Putamen (tissue), 1 donor: Measurements from ENCODE around the gene NCOR2.

ENCODE experiments used
- DNase-seq: peaks from one replicate; pipeline ENCODE4 v3.0.0-alpha.2; 2016; ENCODE audit warnings: low spot score

The NCOR2 gene

DNA sequence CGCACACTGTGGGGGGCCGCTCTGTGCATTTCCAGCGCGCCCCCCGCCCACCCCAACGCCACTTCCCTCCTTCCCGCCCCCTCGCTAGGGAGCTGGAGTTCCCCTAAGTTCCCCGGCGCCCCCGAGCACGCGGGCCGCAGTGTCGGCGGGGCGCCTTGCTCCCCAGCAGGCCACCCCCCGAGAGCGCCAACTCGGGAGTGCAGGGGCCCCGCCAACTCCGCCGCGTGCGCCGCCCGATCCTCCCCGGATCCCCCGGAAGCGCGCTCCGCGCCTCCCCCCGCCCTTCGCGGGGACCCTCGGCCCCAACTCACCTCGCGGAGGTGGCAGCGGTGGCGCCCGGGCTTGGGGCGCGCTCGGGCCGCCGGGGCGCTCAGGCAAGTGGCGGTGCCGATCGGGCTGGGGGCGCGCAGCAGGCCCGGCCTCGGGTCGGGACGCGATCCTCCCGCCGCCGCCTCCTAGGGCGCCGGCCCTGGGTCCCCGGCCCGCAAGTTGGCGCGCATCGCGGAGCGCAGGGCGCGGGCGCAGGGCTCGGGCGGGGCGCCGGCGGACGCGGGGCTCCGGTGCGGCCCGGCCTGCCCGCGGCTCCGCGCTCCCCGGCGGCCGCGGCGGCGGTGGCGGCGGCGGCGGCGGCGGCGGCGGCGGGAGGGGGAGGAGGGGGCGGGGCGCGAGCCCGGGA lies at the start of gene NCOR2:
NCOR2 (minus strand) TSS at position 616 of the 676 bp plus-strand sequence. CDS start 72,361 bp downstream, outside the sequence.
- DNase-seq = no peak

DNA sequence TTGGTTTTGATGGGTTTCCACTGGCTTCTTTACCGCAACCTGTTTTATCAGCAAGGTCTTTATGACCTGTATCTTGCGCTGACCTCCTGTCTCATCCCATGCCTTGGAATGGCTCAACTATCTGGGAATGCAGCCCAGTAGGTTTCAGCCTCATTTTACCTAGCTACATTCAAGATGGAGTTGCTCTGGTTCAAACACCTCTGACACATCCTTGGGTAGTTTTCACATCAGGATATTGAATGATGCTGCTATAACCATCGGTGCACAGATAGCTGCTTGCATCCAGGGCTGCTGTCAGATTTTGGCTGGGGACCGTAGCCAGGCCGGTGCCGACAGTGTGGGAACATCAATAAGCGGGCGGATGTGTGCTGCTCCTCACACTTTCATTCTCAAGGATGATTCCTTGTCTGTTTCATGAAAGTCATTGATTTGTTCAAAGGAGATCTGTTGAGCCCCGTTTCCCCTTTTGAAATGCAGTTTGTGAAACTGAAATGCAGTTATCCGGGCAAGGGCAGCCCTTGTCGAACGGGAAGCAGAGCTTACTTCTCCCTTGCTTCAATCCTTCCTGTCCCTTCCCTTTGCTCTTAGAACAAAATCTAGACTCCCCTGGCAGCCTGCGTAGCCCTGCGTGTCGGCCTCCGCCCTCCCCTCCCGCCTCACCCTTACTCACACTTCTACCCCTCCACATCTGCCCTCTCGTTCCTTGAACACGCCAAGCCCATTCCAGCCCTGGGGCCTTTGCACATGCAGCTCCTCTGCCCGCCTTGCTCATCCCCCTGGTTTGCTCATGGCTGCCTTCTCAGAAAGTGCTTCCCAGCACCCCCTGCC lies 49.2 kb upstream of the NCOR2 start:
- no peak for DNase-seq

DNA sequence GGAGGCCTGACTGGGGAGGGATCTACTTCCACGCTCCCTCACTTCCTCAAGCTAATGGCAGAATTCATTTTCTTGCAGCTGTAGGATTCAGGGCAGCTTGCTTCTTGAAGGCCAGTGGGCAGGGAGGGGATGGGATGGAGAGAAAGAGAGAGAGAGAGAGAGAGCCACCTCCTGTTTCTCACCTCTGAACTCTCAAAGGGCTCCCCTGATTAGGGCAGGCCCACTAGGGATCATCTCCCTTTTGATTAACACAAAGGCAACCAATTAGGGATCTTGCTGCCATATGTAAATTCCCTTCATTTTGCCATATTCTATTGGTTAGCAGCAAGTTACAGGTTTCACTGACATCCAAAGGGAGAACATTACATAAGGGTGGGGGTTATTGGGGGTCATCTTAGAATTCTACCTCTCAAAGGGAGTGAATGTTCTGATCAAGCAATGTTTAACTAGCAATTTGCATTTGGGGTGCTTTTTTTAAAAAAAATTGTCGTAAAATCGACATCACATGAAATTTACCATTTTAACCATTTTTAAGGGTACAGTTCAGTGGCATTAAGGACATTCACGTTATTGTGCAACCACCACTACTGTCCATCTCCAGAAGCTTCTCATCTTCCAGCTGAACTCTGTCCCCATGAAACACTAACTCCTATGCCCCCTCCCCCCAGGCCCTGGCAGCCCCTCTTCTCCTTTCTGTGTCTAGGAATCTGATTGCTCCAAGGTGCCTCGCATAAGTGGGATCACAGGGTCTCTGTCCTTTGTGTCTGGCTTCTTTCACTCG lies 47.3 kb upstream of the NCOR2 start:
- DNase-seq = no peak

DNA sequence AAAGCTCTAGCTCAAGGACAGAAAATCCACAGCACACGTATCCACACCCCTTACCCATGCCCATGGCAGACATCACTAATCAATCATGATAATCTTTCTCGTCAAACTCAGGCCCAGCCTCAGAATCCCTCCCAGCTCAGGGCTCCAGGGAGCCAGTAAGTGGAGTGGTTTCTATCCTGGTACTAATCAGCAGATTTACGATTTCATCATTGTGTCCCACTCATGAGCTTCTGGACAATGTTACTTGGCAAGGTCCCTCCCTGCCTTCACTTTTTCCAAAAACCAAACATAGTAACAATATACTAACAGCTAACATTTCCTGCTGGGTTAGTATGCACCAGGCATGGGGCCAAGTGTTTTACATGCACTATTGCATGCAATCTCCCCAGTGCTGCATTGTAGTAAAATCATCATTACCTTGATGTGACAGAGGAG lies 45.8 kb upstream of the NCOR2 start:
- DNase-seq = no peak

DNA sequence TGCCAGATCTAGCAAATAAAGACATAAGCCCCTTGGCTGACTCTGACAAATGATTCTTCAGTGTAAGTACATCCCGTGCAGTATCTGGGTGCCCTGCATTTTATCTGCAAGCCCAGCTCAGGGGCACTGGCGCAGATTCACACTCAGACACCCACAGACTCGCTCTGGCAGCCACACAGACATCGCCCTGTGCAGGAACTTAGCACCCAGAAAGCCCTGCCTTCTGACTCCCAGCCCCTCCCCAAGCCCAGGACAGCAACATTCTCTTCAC lies 44.9 kb upstream of the NCOR2 start:
- DNase-seq = no peak

DNA sequence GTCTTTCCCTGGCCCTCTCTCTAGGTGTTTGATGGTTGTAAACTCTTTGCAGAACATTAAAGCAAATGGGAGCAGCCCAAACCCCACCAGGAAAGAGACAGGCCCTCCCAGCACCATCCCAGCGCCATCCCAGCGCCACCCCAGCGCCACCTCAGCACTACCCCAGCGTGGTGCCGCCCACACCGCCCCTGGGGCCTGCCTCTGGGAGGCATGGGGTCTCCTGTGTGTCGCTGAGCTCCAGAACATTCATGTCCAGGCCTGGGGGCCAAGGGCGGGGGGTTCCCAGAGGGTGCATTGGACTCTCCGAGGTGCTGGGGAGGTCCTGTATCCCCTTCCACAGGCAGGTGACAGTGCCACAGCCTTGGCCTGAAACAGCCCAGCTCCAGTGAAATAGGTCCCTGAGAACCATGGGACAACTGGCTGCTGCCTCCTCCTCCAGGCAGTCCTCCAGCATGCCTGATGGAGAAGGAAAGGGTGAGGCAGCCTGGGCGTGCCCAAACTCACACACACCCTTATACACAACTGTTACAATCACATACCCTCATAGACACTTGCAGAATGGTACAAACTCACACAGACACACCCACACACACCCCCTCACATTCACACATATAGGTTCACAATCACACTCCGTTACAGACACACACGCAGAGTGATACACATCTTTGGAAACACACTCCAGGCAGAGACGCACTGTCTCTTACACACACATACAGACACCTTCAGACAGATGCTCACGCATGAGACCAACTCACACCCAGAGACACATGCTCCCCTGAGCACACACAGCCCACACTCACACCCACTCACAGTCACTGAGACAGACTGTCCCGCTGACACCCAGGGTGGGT lies 44.4 kb upstream of the NCOR2 start:
- no peak for DNase-seq

DNA sequence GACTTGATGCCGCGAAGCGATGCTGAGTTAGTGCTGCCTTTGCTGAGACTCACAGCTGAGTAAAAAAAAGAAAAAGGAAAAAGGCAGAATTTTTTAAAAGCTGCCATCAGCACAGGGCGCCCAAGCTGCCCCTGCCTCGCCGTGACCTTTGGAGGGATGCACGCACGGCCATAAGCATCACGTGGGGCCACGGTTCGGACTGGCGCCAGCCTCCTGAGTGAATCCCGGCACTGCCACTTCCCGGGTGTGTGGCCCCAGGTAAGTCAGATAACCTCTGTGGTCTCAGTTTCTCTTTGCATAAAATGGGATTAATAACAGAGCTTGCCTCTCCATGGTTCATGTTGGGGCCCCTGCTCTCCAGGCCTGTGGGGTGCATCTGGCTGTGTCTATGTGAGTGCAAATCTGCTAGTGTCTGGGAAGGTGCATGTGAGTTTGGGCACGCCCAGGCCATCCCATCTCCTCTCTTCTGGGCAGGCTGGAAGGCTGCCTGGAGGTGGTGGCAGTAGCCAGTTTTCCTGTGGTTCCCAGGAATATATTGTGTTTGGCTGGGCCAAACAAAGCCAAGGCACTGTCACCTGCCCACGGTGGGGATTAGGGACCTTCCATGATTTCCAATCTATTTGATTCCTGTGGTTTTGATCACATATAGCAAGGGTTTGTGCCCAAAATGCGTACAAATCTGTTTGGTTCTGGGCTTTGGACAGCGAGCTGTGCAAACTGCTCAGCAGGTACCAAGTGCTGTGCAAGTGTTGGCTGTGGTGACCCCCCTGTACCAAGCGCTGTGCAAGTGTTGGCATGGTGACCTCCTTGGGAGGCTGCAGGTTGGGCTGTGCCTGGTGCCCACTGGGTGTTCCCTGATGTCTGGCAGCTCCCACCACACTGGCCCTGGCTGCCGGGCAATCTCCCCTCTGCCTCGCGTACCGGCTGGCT lies 43.5 kb upstream of the NCOR2 start:
- no peak for DNase-seq

DNA sequence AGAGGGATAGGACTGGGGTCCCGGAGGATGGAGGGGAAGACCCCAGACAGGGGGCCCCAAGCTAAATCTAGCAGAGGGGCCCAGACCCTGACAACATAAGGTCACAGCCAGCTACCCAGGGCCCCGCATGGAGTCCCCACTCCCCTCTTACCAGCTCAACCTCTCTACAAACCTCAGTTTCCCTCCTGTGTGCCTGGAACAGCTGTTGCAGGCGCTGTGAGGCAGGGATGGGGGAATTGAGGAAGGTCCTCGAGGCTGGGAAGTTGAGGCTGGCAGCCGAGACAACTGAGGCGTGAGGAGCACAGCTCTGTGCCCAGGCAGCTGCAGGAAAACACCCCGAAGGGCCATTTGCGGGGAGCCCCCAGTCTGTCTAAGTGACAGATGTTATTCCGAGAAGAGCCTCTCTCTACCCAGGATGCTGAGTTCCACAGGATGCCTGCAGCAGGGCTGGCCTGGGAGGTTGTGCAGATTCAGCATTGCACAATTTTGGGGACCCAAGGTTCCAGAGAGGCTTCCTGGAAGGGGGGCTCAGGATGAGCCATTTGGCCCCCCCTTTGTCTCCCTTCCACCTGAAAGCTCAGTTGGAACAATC lies 42.7 kb upstream of the NCOR2 start:
- no peak for DNase-seq

DNA sequence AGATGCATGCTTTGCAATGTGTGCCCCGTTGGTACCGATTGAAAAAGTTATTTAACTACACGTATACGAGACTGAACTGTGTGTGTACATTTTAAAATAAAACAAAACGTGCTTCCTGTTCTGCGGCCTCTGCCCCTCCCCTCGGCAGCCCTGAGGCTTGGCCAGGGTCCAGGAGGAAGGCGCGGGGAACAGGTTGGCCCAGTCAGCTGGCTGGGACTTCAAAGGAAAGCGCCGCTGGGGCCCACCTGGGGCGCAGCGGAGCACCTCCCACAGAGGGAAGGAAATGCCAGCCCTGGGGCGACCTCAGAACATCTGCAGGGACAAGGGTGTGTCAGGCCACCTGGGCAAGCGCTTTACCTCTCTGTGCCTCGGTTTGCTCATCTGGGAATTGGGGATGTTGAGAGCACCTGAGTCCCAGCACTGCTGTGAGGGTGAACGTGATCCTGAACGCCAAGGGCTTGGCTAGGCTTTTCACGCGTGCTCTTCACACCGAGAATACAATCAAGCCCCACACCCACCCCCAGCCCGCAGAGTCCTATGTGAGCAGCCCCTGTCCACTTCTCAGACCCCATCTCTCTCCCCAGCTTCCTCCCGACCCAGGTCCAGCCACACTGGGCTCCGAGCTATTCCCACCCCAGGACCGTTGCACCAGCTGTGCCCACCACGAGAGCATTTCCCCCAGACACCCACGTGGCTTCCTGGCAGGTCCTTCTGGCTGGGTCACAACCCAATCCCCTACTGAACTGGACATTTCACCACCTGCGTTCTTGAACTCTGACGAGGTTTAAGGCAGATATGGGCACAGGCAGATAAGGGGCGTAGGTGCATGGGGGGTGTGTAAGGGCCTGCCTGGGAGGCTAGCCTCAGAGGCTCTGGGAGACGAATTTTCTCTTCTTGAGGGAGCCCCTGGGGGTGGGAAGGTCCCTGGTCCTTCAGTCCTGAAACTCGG lies 41.9 kb upstream of the NCOR2 start:
- DNase-seq = no peak

DNA sequence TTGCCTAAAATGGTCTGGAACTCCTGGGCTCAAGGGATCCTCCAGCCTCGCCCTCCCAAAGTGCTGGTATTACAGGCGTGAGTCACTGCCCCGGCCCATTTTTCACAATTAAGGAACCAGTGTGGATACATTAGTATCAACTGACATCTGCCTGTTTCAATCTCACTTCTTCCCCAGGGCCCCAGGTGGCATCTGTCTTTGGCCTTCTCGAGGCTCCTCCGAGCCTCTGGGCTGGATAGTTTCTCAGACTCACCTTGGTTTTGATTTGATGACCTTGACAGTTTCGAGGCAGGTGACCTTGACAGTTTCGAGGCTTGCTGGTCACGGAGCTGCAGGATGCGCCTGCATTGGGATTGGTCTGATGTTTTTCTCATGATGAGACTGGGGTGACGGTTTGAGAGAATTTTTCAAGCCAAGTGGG lies 41.0 kb upstream of the NCOR2 start:
- DNase-seq = no peak

DNA sequence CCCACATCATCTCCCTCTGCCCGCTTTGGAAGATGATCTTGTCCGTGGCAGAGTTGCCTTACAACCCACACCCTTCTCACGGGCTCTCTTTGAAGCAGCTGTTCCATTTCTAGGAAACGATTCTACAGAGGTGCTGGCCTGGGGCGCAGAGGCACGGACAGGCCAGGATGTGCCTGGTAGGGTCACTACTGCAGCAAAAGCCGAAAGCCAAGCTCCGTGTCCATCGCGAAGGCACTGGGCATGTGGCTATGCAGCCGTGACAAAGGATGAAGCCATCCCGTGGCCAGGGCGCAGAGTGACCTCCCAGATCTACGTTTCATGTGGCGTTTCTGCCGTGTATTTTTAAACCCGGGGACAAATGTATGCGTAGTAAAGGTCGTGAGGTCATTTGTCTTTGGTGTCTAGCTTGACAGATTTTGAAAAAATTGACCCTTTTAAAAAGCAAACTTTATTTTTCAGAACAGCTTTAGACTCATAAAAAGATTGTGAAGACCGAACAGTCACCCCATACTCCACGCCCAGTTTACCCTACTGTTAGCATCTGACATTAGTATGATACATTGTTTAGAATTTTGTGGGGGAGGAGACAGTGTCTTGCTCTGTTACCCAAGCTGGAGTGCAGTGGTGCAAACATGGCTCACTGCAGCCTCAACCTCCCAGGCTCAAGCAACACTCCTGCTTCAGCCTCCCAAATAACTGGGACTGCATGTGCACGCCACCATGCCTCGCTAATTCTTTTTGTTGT lies 40.4 kb upstream of the NCOR2 start:
- DNase-seq = no peak

DNA sequence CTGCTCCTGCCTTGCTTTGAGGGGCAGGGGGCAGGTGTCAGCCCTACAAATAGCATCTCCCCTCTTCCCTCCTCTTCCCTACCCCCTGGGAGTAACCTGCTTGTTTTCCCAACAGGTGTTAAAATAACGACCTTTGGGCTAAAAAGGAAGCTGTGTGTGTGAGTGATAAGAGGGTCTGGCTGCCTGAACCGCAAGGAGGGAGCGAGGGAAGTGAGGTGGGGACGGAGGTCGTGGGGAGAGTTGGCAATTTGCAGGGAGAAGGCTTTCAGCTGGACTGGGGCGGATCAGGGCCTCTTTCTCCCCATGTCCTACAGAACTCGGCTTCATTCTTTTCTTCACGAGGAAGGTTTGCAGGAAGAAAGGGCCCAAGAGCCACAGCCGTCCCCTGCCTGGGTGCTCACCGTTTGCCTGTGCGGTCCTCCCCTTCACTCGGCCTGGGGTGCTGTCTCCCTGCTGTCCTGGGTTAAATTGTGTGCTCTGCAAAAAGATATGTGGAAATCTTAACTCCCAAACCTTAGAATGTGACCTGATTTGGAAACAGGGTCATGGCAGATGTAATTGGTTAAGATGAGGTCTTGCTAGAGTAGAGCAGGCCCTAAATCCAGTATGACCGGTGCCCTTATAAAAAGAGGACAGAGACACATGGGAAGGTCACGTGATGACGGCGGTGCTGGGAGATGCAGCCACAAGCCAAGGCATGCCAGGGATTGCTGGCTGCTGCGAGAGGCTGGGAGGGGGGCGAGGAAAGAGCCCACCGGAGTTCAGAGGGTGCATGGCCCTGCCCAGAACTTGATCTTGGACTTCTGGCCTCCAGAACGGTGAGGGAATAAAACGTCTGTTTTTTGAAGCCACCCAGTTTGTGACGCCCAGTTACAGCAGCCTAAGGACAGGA lies 38.7 kb upstream of the NCOR2 start:
- DNase-seq = no peak

DNA sequence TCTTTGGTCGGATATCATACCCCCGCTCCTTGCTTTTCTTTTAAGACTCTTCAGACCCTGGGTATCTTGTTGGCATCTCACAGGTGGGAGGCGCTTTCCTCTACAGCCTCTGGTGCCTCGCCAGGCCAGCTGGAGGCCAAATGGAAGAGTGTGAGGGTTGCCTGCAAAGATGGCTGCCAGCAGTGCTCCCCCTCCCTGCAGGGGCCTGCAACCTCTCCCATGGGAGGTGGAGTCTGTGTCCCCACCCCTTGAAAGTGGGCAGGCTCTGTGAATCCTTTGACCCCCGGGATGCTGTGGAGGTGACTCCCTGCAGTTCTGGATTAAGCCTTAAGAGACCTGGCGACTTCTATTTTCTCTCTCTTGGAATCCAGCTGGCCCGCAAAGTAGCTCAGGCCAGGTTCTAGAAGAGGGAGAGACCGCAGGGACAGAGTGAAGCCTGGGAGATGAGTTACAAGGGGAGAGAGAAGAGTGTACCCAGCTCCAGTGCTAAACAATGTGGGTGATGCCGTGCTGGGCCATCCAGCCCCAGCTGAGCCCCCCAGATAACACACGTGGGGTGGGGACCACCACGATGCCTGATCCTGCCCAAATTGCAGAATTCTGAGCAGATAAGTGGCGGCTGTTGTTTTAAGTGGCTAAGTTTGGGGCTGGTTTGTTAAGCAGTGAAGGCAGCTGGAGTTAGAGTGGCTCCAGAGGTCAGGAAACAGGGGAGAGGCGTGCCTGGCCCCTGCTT lies 37.9 kb upstream of the NCOR2 start:
- DNase-seq = no peak

DNA sequence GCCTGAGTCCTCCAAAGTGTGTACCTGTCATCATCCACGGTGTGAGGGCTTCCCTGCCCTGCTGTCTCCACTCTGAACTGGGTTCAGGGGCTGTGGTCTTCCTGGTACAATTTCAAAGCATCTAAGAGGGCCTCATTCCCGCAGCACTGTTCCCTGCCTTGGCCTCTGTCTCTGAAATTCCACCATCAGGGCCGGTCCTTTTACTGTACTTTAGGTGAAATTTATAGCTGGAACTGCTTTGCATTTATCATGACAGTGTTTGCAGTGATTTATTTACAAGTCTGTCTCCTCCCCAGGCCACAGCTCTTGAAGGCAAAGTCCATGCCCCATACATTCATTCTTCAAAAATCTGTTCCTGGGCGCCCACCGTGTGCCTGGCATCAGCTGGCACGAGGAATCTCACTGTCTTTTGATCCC lies 36.9 kb upstream of the NCOR2 start:
- no peak for DNase-seq

DNA sequence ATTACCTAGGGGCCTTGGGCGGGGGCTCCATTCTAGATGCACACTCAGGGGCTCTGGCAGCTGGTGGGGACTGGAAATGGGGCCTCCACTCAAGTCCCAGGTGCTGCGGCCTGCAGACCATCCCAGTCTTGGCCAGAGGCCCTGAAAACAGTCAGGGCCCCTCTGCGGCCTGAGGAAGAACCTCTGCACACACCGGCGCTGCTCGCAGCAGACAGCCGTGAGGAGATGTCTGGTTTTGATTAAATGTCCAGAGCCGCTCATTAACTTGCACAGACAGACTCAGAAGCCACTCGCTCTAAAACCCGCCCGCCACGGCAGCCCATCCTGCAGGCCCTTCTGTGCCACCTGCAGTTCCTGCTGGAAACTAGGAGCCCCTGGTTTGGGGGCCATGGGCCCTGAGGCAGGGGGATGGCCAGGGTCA lies 36.4 kb upstream of the NCOR2 start:
- DNase-seq = no peak

DNA sequence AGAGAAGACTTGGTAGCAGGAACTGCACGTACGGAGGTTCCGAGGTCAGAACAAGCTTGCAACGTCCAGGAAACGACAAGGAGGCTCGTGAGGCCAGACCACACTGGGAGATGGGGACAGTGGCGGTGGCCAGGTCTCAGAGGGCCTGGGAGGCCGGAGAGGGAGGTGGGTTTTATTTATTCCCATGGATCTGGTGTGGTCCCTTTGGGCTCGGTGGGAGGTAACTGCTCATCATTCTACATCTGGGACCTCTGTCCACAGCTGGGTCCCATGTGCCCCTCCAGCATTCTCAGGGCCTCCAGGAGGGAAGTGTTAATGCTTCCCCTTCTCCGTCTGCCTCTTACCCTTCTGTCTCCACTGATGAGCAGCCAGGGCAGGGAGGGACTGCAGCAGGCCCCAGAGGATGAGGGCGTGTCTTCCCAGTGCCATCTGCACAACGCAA lies 35.7 kb upstream of the NCOR2 start:
- no peak for DNase-seq

DNA sequence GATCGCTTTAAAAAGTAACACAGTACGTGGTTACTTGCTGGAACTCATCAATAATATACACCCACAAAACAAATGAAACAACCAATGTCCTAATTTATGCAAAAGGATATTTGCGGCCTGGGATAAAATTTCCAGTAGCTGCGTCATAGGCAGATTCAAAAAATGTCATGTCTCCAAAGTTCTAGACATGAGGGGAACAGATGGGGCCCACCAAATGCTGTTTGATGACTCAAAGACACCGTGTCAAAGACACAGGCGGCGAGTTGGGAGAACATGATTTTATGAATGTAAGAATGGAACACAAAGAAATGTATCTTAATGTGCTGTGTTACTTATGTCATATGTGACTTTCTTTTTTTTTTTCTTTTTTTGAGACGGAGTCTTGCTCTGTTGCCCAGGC lies 34.3 kb upstream of the NCOR2 start:
- DNase-seq = no peak
